GM21526 (cell line): Measurements from ENCODE around the gene CHD3.

Experiments
- ATAC-seq: cut with Tn5 transposase; IDR thresholded peaks from one replicate; pipeline ENCODE4 v1.9.1; 2021; ENCODE audit warnings: moderate library complexity; ENCODE audit not compliant: unreplicated experiment, low FRiP score

Gene CHD3

GRCh38 chr17:7888184-7888920, at the start of gene CHD3:
TSS of gene CHD3 (plus strand) at chr17:7888789. CDS start at chr17:7889001, 212 bp downstream.
- no peak for ATAC-seq

- ATAC-seq: no peak
Observed at GRCh38 chr17:7839190-7839875, 49.3 kb upstream of the CHD3 start.

GRCh38 chr17:7839876-7840261, 48.7 kb upstream of the CHD3 start:
- ATAC-seq: no peak

GRCh38 chr17:7840441-7840840, 48.1 kb upstream of the CHD3 start:
- ATAC-seq: no peak

- no peak for ATAC-seq
Observed at GRCh38 chr17:7840875-7841274, 47.7 kb upstream of the CHD3 start.

- ATAC-seq: peak; percentile 0
Observed at GRCh38 chr17:7841396-7841914, 47.1 kb upstream of the CHD3 start.

GRCh38 chr17:7841915-7842379, 46.6 kb upstream of the CHD3 start:
- ATAC-seq: peak; percentile 11

GRCh38 chr17:7842380-7843256, 46.0 kb upstream of the CHD3 start:
- peak; percentile 27 for ATAC-seq

GRCh38 chr17:7843257-7843535, 45.4 kb upstream of the CHD3 start:
- no peak for ATAC-seq

GRCh38 chr17:7843536-7844291, 44.9 kb upstream of the CHD3 start:
- ATAC-seq: peak; percentile 26

GRCh38 chr17:7844292-7845154, 44.1 kb upstream of the CHD3 start:
- ATAC-seq: peak; percentile 36

- no peak for ATAC-seq
Observed at GRCh38 chr17:7845359-7846062, 43.1 kb upstream of the CHD3 start.

- ATAC-seq: no peak
Observed at GRCh38 chr17:7846063-7846735, 42.4 kb upstream of the CHD3 start.

GRCh38 chr17:7846765-7847661, 41.6 kb upstream of the CHD3 start:
- no peak for ATAC-seq

- ATAC-seq: no peak
Observed at GRCh38 chr17:7848131-7848579, 40.4 kb upstream of the CHD3 start.

GRCh38 chr17:7848739-7849129, 39.9 kb upstream of the CHD3 start:
- no peak for ATAC-seq

GRCh38 chr17:7849130-7849750, 39.3 kb upstream of the CHD3 start:
- ATAC-seq: no peak
